HCT116 (cell line): ENCODE results near the gene SEMA4C. TPM values are rescaled to one million over a fixed set of nuclear protein-coding genes. Genes with fewer than 3 reads are reported as not detected.

Experiments used
- ATAC-seq: fragments of 200-7000 bp; cut with Tn5 transposase; 2 replicates; pipeline ENCODE4 v1.9.1; 2020; ENCODE audit warnings: mild to moderate bottlenecking, moderate library complexity
- BruUV-seq: library from RNA; stranded (reverse); fragments of 400-500 nt; replicated peaks from 2 replicates; lab custom pipeline; 2021; lab: Mats Ljungman, UMichigan
- CTCF ChIA-PET: fragments of 300-600 bp; sonication (Branson Sonifier 250); formaldehyde crosslinking; loops from one replicate; lab custom pipeline; 2021; ENCODE audit warnings: antibody characterized with exemption; lab: Charles Lee
- POLR2A ChIA-PET: fragments of 300-600, 350-600 bp; sonication (Branson Sonifier 250); formaldehyde crosslinking; loops from one replicate; lab custom pipeline; 2021; ENCODE audit warnings: antibody characterized with exemption; lab: Charles Lee
- RAD21 ChIA-PET, 2 experiments: fragments of 300-600 bp; sonication (Branson Sonifier 250); formaldehyde crosslinking; loops; one replicate each; lab custom pipeline; 2023; ENCODE audit warnings: low total read pairs in 2 of 2; ENCODE audit not compliant: uncharacterized antibody in 2 of 2, unreplicated experiment in 2 of 2, low non-redundant PET in 1 of 2; lab: Charles Lee
- DNase-seq: peaks from one replicate; pipeline ENCODE4 v3.0.0-alpha.2; 2010; ENCODE audit warnings: low read depth, low spot score
- H2AFZ ChIP-seq: fragments of 200-600 bp; shearing (Covaris generic), sonication (generic); 2 replicates; pipeline ENCODE4 v1.6.1; 2017; ENCODE audit warnings: low read depth, mixed run types, mixed read lengths, antibody characterized with exemption, low read length; ENCODE audit not compliant: poor library complexity, severe bottlenecking
- H3K27ac ChIP-seq: 2 replicates; pipeline ENCODE4 v1.5.1; 2012; ENCODE audit warnings: low read depth, low read length
- H3K27me3 ChIP-seq: fragments of 200-600 bp; sonication (generic); 2 replicates; pipeline ENCODE4 v1.6.1; 2016; ENCODE audit warnings: mixed run types, low read length, mixed read lengths; ENCODE audit not compliant: insufficient read depth
- H3K36me3 ChIP-seq, 2 experiments: fragments of 200-500 bp in 1 of 2; fragments of 200-600 bp in 1 of 2; sonication (Bioruptor generic) in 1 of 2; sonication (generic) in 1 of 2; 2 replicates each; pipeline versions ENCODE4 v1.5.1 to v1.6.1; 2014 to 2016; ENCODE audit warnings: low read length in 2 of 2, inconsistent platforms in 1 of 2, mixed read lengths in 1 of 2, mixed run types in 1 of 2; ENCODE audit not compliant: insufficient read depth in 2 of 2, control insufficient read depth in 1 of 2
- H3K4me1 ChIP-seq, 2 experiments: fragments of 200-600 bp in 1 of 2; sonication (generic) in 1 of 2; 2 replicates each; pipeline versions ENCODE4 v1.5.1 to v1.6.1; 2012 to 2017; ENCODE audit warnings: low read length in 2 of 2, inconsistent platforms in 1 of 2, mild to moderate bottlenecking in 1 of 2, mixed read lengths in 1 of 2, mixed run types in 1 of 2, moderate library complexity in 1 of 2; ENCODE audit not compliant: insufficient read depth in 2 of 2, control insufficient read depth in 1 of 2
- H3K4me2 ChIP-seq: fragments of 200-600 bp; sonication (generic); 2 replicates; pipeline ENCODE4 v1.6.1; 2017; ENCODE audit warnings: mixed run types, low read length, mixed read lengths
- H3K4me3 ChIP-seq, 2 experiments: fragments of 200-600 bp in 1 of 2; sonication (generic) in 1 of 2; replicated peaks in 1 of 2; 2 replicates each; pipeline ENCODE4 v1.5.1; 2011 to 2016; ENCODE audit warnings: low read length in 2 of 2, control low read depth in 1 of 2, low read depth in 1 of 2, mild to moderate bottlenecking in 1 of 2, mixed read lengths in 1 of 2, mixed run types in 1 of 2
- H3K79me2 ChIP-seq: fragments of 200-600 bp; sonication (generic); 2 replicates; pipeline ENCODE4 v1.6.1; 2017; ENCODE audit warnings: mild to moderate bottlenecking, mixed run types, low read length, moderate library complexity, mixed read lengths; ENCODE audit not compliant: insufficient read depth
- H3K9ac ChIP-seq: fragments of 200-600 bp; sonication (generic); 2 replicates; pipeline ENCODE4 v1.6.1; 2016; ENCODE audit warnings: low read length, mixed read lengths
- H3K9me2 ChIP-seq: fragments of 200-600 bp; sonication (generic), shearing (Covaris generic); 2 replicates; pipeline ENCODE4 v1.6.1; 2017; ENCODE audit warnings: mixed run types, mild to moderate bottlenecking, moderate library complexity; ENCODE audit not compliant: insufficient read depth
- H3K9me3 ChIP-seq, 2 experiments: fragments of 200-500 bp in 1 of 2; fragments of 200-600 bp in 1 of 2; sonication (Bioruptor generic) in 1 of 2; sonication (generic) in 1 of 2; 2 replicates each; pipeline ENCODE4 v1.6.1; 2014 to 2017; ENCODE audit warnings: low read length in 2 of 2, mixed read lengths in 2 of 2, inconsistent platforms in 1 of 2, low read depth in 1 of 2, mild to moderate bottlenecking in 1 of 2, mixed run types in 1 of 2, moderate library complexity in 1 of 2; ENCODE audit not compliant: control insufficient read depth in 1 of 2, insufficient read depth in 1 of 2
- H4K20me1 ChIP-seq: fragments of 200-600 bp; sonication (generic), shearing (Covaris generic); 2 replicates; pipeline ENCODE4 v1.6.1; 2017; ENCODE audit warnings: mixed run types, mild to moderate bottlenecking, moderate library complexity; ENCODE audit not compliant: insufficient read depth
- EGR1 ChIP-seq: IDR thresholded peaks from 2 replicates; pipeline ENCODE4 v1.6.1; 2012; ENCODE audit warnings: low read depth
- YY1 ChIP-seq: IDR thresholded peaks from 2 replicates; pipeline ENCODE4 v1.6.1; 2011; ENCODE audit warnings: low read length, low read depth, moderate library complexity, mild to moderate bottlenecking; ENCODE audit not compliant: insufficient replicate concordance; ENCODE audit errors: extremely low read depth
- ZFX ChIP-seq: fragments of 450-650 bp; IDR thresholded peaks from 2 replicates; pipeline ENCODE4 v1.6.1; 2017
- ZNF274 ChIP-seq: fragments of 200-500 bp; sonication (Bioruptor generic); IDR thresholded peaks from 2 replicates; pipeline ENCODE4 v1.6.1; 2014; ENCODE audit warnings: mild to moderate bottlenecking, low read depth, low read length, inconsistent platforms
- intact Hi-C: fragments of 100-400 bp; cut with micrococcal nuclease; formaldehyde crosslinking; loops from 2 replicates; pipeline ENCODE4 v1.10.0; 2022
- total RNA-seq: library from RNA; stranded (reverse); gene quantifications from one replicate; pipeline ENCODE4 v1.2.1, GENCODE V29; 2021; ENCODE audit not compliant: unreplicated experiment
- TF ChIP-seq, protein P1 (sequence below), 3 experiments: fragments of 200-600 bp in 1 of 3; sonication (generic) in 1 of 3; IDR thresholded peaks in 2 of 3; conservative IDR thresholded peaks in 1 of 3; 2 replicates each; pipeline ENCODE4 v1.5.1; 2012 to 2017; ENCODE audit warnings: low read depth in 2 of 3, low read length in 2 of 3, antibody characterized with exemption in 1 of 3, borderline replicate concordance in 1 of 3, control low read depth in 1 of 3, mild to moderate bottlenecking in 1 of 3, mixed read lengths in 1 of 3, mixed run types in 1 of 3, moderate library complexity in 1 of 3; ENCODE audit not compliant: insufficient read depth in 1 of 3
- TF ChIP-seq, protein P2 (sequence below): IDR thresholded peaks from 2 replicates; pipeline ENCODE4 v1.6.1; 2012; ENCODE audit warnings: low read depth

SEMA4C gene
- total RNA-seq, 1 experiment from 2014 or later = 25.4 TPM

DNA sequence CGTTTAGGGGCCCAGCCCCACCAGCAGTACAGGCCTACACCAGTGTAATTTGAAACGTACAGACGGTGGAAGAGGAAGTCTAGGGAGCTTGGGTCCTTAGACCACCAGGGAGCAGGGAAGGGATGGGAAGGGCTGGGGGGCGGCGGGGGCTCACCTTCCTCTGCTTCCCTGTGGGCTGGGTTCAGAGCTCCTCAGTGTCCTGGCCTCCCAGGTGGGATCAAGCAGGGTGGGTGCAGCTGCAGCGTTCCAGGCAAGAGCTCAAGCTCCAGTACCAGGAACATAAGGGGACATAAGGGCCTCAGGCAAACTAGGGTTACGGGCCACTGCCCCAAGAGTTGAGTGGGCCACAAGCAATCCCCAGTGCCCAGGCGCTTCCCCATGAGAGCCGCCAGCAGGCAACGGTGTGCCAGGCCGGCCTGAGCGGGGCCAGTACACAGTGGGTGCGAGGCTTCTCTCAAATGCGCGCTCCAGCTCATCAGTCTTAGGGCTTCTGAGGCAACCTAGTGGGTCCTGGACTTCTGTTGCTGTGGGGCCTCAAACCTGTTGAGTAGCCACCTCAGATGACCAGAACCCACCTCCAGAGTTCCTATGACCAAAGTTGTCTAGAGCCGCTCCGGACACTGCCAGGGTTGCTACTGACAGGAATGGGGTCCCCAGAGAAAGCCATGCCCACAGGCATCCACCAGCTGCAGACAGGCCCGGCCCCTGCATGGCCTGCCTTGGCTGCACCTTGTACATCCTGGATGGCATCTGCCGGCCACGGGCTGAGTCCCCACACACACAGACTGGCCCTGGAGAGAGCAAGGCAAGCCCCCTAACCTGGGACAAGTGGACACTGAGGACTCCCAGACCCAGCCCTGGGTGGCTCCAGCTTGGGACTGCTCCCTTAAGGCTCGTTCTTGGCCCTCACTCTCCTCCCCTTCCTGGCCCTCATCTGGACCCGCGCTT lies 31.3 kb downstream of the SEMA4C start:
- Histone ChIP-seq H3K4me1 (no peaks in the 10 kb centered on the region), H3K36me3 (peaks cover 1 to 10% of the 10 kb centered on the region in 2 experiments; a peak in 1 of 4 replicates), H3K9me3 (no peaks in the 10 kb centered on the region), H3K9me2 (no peaks in the 10 kb centered on the region), H3K27ac (no peak overlapping the region), H4K20me1 (no peaks in the 10 kb centered on the region), H3K4me3 (no peak overlapping the region), H2AFZ (no peak overlapping the region), H3K4me2 (no peak overlapping the region), H3K79me2 (no peaks in the 10 kb centered on the region), H3K27me3 (no peaks in the 10 kb centered on the region), H3K9ac (no peak overlapping the region)
- 0 out of 2 replicates have a peak, but pooled peaks have one; percentile 5 for ATAC-seq
- BruUV-seq = no TSS peak
- DNase-seq = no peak
- TF ChIP-seq EGR1 (no peak), ZNF274 (no peak), YY1 (no peak), ZFX (no peak)
- TF ChIP-seq, protein P1, sequence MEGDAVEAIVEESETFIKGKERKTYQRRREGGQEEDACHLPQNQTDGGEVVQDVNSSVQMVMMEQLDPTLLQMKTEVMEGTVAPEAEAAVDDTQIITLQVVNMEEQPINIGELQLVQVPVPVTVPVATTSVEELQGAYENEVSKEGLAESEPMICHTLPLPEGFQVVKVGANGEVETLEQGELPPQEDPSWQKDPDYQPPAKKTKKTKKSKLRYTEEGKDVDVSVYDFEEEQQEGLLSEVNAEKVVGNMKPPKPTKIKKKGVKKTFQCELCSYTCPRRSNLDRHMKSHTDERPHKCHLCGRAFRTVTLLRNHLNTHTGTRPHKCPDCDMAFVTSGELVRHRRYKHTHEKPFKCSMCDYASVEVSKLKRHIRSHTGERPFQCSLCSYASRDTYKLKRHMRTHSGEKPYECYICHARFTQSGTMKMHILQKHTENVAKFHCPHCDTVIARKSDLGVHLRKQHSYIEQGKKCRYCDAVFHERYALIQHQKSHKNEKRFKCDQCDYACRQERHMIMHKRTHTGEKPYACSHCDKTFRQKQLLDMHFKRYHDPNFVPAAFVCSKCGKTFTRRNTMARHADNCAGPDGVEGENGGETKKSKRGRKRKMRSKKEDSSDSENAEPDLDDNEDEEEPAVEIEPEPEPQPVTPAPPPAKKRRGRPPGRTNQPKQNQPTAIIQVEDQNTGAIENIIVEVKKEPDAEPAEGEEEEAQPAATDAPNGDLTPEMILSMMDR (IDR thresholded peaks at IDR 0.05 in 2 of 3, conservative IDR thresholded peaks at IDR 0.05 in 1 of 3; ENCODE audit: borderline replicate concordance in 1 of 3, insufficient read depth in 1 of 3, low read depth in 2 of 3, low read length in 2 of 3) = no peak
- TF ChIP-seq, protein P2, sequence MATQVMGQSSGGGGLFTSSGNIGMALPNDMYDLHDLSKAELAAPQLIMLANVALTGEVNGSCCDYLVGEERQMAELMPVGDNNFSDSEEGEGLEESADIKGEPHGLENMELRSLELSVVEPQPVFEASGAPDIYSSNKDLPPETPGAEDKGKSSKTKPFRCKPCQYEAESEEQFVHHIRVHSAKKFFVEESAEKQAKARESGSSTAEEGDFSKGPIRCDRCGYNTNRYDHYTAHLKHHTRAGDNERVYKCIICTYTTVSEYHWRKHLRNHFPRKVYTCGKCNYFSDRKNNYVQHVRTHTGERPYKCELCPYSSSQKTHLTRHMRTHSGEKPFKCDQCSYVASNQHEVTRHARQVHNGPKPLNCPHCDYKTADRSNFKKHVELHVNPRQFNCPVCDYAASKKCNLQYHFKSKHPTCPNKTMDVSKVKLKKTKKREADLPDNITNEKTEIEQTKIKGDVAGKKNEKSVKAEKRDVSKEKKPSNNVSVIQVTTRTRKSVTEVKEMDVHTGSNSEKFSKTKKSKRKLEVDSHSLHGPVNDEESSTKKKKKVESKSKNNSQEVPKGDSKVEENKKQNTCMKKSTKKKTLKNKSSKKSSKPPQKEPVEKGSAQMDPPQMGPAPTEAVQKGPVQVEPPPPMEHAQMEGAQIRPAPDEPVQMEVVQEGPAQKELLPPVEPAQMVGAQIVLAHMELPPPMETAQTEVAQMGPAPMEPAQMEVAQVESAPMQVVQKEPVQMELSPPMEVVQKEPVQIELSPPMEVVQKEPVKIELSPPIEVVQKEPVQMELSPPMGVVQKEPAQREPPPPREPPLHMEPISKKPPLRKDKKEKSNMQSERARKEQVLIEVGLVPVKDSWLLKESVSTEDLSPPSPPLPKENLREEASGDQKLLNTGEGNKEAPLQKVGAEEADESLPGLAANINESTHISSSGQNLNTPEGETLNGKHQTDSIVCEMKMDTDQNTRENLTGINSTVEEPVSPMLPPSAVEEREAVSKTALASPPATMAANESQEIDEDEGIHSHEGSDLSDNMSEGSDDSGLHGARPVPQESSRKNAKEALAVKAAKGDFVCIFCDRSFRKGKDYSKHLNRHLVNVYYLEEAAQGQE = no peak
- intact Hi-C loops = no loop called here
- ChIA-PET POLR2A (no interaction called here), RAD21 (no interaction called here), CTCF (no interaction called here)
